H1 (cell line): ENCODE measurements around the gene ZNF232. TPM values are rescaled to one million over a fixed set of nuclear protein-coding genes. Genes with fewer than 3 reads are reported as not detected.

Experiments used
- BRCA1 ChIP-seq: IDR thresholded peaks from 2 replicates; pipeline ENCODE4 v1.6.1; 2012; ENCODE audit warnings: low read depth, low read length, improper control_type of control experiment
- EP300 ChIP-seq, 2 experiments: IDR thresholded peaks; 1 replicate in 1 of 2; 2 replicates in 1 of 2; pipeline ENCODE4 v1.6.1; 2011 to 2012; ENCODE audit warnings: low read depth in 2 of 2, low read length in 2 of 2, mild to moderate bottlenecking in 2 of 2, borderline replicate concordance in 1 of 2, inconsistent platforms in 1 of 2, moderate library complexity in 1 of 2
- KDM1A ChIP-seq: fragments of 200-600, 300-600 bp; sonication (generic); IDR thresholded peaks from 2 replicates; pipeline ENCODE4 v1.7.1; 2016; ENCODE audit warnings: mild to moderate bottlenecking, low read length, borderline replicate concordance
- RBBP5 ChIP-seq: IDR thresholded peaks from 2 replicates; pipeline ENCODE4 v1.7.1; 2012; ENCODE audit warnings: low read depth, mild to moderate bottlenecking, inconsistent platforms, low read length, moderate library complexity, borderline replicate concordance
- SP4 ChIP-seq: IDR thresholded peaks from 2 replicates; pipeline ENCODE4 v1.6.1; 2012; ENCODE audit warnings: low read length, inconsistent platforms
- SRF ChIP-seq: IDR thresholded peaks from 2 replicates; pipeline ENCODE4 v1.6.1; 2011; ENCODE audit warnings: mild to moderate bottlenecking, low read depth, low read length, moderate library complexity
- TCF12 ChIP-seq: IDR thresholded peaks from 2 replicates; pipeline ENCODE4 v1.6.1; 2011; ENCODE audit warnings: low read depth, mild to moderate bottlenecking, low read length
- polyA plus RNA-seq, 7 experiments: library from polyadenylated mRNA; depleted of rRNA in 3 of 7; stranded (reverse) in 5 of 7; unstranded in 2 of 7; fragments of >200 nt in 5 of 7; fragments of 200-250 nt in 2 of 7; gene quantifications; 1 replicate in 5 of 7; 2 replicates in 1 of 7; 4 replicates in 1 of 7; pipeline versions ENCODE4 v1.2.1 to v1.2.3, GENCODE V29; 2011 to 2013; ENCODE audit warnings: missing spikeins in 2 of 7, mixed read lengths in 2 of 7
- total RNA-seq: library from RNA; stranded (reverse); fragmentation: NEBNext Ultra II Directional; extraction: Animal tissue kit (Norgen Biotek cat#: 25700); gene quantifications from 2 replicates; pipeline ENCODE4 v1.2.1, GENCODE V29; 2021
- TF ChIP-seq, protein P1 (sequence below): fragments of 300-600 bp; sonication (generic); IDR thresholded peaks from 2 replicates; pipeline ENCODE4 v1.7.1; 2012; ENCODE audit warnings: low read length, moderate library complexity, mild to moderate bottlenecking, inconsistent platforms; ENCODE audit not compliant: insufficient replicate concordance
- TF ChIP-seq, protein P2 (sequence below): IDR thresholded peaks from 2 replicates; pipeline ENCODE4 v1.6.1; 2011; ENCODE audit warnings: low read depth, mild to moderate bottlenecking, low read length; ENCODE audit not compliant: insufficient read depth

Gene ZNF232
- total and polyA plus RNA-seq, 2 of the 8 experiments (the other 6 are each of a cell fraction or from before 2014, with no cell fraction given): 11.1 to 41.0 TPM

DNA sequence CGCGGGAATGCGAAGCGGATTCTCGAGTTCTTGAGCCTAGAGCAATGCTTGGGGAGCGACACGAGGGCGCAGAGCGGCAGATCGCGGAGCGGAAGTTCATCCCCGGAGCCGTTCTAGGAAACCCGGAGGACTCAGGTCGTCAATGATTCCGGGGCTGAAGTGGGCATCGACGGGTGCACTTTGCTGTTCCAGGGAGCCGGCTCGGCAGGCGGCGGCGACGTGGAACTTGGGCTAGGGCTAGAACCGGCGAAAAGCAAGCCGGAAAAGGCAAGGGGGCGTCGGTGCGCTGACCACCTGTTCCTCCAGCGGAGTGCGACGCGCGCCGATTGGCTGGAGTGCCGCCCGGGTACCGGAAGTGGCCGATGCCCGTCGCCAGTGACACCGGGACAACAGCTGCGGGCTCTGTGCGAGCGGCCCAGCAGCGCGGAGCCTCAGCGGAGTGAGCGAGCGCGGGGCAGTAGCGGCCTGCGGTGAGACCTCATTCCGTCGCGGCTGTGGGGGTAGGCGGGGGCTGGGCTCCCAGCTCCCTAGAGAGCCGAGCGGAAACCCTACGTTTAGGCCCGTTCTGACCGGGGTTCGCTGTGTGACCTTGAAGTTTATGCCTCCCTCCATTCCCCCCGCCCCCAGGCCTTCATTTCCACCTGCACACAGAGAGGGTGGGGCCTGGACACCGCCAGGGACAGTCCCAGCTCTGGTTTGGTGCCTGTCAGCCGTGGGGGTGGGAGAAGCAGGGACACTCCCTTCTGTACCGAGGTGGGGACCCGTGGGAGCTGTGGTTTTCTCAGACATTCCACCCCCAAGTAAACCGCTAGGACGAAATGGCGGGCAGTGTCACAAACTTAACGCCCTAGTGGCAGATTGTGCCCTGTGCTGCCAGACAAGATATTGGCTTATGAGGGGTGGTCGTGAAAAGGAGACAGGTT is 33.3 kb downstream of the ZNF232 start, which contains the start of gene ZFP3 (continued):
- TF ChIP-seq, protein P1, sequence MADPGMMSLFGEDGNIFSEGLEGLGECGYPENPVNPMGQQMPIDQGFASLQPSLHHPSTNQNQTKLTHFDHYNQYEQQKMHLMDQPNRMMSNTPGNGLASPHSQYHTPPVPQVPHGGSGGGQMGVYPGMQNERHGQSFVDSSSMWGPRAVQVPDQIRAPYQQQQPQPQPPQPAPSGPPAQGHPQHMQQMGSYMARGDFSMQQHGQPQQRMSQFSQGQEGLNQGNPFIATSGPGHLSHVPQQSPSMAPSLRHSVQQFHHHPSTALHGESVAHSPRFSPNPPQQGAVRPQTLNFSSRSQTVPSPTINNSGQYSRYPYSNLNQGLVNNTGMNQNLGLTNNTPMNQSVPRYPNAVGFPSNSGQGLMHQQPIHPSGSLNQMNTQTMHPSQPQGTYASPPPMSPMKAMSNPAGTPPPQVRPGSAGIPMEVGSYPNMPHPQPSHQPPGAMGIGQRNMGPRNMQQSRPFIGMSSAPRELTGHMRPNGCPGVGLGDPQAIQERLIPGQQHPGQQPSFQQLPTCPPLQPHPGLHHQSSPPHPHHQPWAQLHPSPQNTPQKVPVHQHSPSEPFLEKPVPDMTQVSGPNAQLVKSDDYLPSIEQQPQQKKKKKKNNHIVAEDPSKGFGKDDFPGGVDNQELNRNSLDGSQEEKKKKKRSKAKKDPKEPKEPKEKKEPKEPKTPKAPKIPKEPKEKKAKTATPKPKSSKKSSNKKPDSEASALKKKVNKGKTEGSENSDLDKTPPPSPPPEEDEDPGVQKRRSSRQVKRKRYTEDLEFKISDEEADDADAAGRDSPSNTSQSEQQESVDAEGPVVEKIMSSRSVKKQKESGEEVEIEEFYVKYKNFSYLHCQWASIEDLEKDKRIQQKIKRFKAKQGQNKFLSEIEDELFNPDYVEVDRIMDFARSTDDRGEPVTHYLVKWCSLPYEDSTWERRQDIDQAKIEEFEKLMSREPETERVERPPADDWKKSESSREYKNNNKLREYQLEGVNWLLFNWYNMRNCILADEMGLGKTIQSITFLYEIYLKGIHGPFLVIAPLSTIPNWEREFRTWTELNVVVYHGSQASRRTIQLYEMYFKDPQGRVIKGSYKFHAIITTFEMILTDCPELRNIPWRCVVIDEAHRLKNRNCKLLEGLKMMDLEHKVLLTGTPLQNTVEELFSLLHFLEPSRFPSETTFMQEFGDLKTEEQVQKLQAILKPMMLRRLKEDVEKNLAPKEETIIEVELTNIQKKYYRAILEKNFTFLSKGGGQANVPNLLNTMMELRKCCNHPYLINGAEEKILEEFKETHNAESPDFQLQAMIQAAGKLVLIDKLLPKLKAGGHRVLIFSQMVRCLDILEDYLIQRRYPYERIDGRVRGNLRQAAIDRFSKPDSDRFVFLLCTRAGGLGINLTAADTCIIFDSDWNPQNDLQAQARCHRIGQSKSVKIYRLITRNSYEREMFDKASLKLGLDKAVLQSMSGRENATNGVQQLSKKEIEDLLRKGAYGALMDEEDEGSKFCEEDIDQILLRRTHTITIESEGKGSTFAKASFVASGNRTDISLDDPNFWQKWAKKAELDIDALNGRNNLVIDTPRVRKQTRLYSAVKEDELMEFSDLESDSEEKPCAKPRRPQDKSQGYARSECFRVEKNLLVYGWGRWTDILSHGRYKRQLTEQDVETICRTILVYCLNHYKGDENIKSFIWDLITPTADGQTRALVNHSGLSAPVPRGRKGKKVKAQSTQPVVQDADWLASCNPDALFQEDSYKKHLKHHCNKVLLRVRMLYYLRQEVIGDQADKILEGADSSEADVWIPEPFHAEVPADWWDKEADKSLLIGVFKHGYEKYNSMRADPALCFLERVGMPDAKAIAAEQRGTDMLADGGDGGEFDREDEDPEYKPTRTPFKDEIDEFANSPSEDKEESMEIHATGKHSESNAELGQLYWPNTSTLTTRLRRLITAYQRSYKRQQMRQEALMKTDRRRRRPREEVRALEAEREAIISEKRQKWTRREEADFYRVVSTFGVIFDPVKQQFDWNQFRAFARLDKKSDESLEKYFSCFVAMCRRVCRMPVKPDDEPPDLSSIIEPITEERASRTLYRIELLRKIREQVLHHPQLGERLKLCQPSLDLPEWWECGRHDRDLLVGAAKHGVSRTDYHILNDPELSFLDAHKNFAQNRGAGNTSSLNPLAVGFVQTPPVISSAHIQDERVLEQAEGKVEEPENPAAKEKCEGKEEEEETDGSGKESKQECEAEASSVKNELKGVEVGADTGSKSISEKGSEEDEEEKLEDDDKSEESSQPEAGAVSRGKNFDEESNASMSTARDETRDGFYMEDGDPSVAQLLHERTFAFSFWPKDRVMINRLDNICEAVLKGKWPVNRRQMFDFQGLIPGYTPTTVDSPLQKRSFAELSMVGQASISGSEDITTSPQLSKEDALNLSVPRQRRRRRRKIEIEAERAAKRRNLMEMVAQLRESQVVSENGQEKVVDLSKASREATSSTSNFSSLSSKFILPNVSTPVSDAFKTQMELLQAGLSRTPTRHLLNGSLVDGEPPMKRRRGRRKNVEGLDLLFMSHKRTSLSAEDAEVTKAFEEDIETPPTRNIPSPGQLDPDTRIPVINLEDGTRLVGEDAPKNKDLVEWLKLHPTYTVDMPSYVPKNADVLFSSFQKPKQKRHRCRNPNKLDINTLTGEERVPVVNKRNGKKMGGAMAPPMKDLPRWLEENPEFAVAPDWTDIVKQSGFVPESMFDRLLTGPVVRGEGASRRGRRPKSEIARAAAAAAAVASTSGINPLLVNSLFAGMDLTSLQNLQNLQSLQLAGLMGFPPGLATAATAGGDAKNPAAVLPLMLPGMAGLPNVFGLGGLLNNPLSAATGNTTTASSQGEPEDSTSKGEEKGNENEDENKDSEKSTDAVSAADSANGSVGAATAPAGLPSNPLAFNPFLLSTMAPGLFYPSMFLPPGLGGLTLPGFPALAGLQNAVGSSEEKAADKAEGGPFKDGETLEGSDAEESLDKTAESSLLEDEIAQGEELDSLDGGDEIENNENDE: no peak
- TF ChIP-seq, protein P2, sequence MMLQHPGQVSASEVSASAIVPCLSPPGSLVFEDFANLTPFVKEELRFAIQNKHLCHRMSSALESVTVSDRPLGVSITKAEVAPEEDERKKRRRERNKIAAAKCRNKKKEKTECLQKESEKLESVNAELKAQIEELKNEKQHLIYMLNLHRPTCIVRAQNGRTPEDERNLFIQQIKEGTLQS: no peak
- TF ChIP-seq RBBP5: 0 out of 2 replicates have a peak, but pooled peaks have one; percentile 34
- TF ChIP-seq SP4: no peak
- no peak for TF ChIP-seq KDM1A
- TF ChIP-seq TCF12: no peak
- no peak for TF ChIP-seq EP300 (IDR thresholded peaks at IDR 0.05; ENCODE audit: borderline replicate concordance in 1 of 2, low read depth in 2 of 2, low read length in 2 of 2)
- no peak for TF ChIP-seq BRCA1
- TF ChIP-seq SRF: no peak
